HG03432 (cell line): Measurements from ENCODE around the gene TMEM234.
"Not testable (repeated sequence)": the region's sequence is repeated elsewhere in the genome, so short reads cannot be mapped to it uniquely, and the experiment has no call there.

Experiments
- ATAC-seq: cut with Tn5 transposase; IDR thresholded peaks from one replicate; pipeline ENCODE4 v1.9.1; 2021; ENCODE audit warnings: mild to moderate bottlenecking, moderate library complexity; ENCODE audit not compliant: unreplicated experiment

The TMEM234 gene

GRCh38 chr1:32221980-32222755 lies at the start of gene TMEM234, which contains the start of gene EIF3I:
Gene TMEM234 (minus strand): TSS chr1:32222353. CDS start chr1:32222322, 31 bp downstream.
Gene EIF3I (plus strand): TSS chr1:32222407. CDS start chr1:32222442, 35 bp downstream.
- peak; percentile 88 for ATAC-seq

GRCh38 chr1:32269744-32270143 lies 47.6 kb upstream of the TMEM234 start:
- ATAC-seq: no peak

- no peak for ATAC-seq
These were observed 44.9 kb upstream of the TMEM234 start for GRCh38 chr1:32266921-32267591.

- ATAC-seq: no peak
These were observed 43.7 kb upstream of the TMEM234 start for GRCh38 chr1:32265846-32266245.

- peak; percentile 49 for ATAC-seq
These were observed 41.6 kb upstream of the TMEM234 start for GRCh38 chr1:32263744-32264143.

- not testable (repeated sequence) for ATAC-seq
These were observed 41.1 kb upstream of the TMEM234 start for GRCh38 chr1:32263236-32263593.

- ATAC-seq: no peak
These were observed 35.0 kb upstream of the TMEM234 start for GRCh38 chr1:32257227-32257508.

- ATAC-seq: no peak
These were observed 34.5 kb upstream of the TMEM234 start for GRCh38 chr1:32256473-32257226.

- no peak for ATAC-seq
These were observed 33.2 kb upstream of the TMEM234 start for GRCh38 chr1:32255072-32256071.

- peak; percentile 35 for ATAC-seq
These were observed 29.0 kb upstream of the TMEM234 start, which contains the start of gene LCK for GRCh38 chr1:32250893-32251716. Gene LCK (plus strand): TSS chr1:32251265. CDS start chr1:32274330, 23,065 bp downstream.

GRCh38 chr1:32249831-32250525 lies 27.8 kb upstream of the TMEM234 start:
- ATAC-seq: peak; percentile 55

- peak; percentile 45 for ATAC-seq
These were observed 26.1 kb upstream of the TMEM234 start for GRCh38 chr1:32247983-32248889.

GRCh38 chr1:32247452-32247851 lies 25.3 kb upstream of the TMEM234 start:
- no peak for ATAC-seq

GRCh38 chr1:32246888-32247273 lies 24.7 kb upstream of the TMEM234 start, which contains the start of gene FAM167B:
Gene FAM167B (plus strand): TSS chr1:32247222. CDS start chr1:32247422, 200 bp downstream.
- no peak for ATAC-seq

GRCh38 chr1:32242341-32242851 lies 20.2 kb upstream of the TMEM234 start:
- no peak for ATAC-seq

- ATAC-seq: peak; percentile 56
These were observed 19.0 kb upstream of the TMEM234 start for GRCh38 chr1:32241001-32241763.
